OCI-LY1 (cell line): ENCODE measurements around the gene CCNYL1.

ENCODE experiments used
- CTCF ChIP-seq: fragments of 200-600 bp; sonication (generic), shearing (Covaris generic); IDR thresholded peaks from 2 replicates; pipeline ENCODE4 v1.5.1; 2017; ENCODE audit warnings: mild to moderate bottlenecking, antibody characterized with exemption, low read length, moderate library complexity, mixed read lengths
- EZH2 ChIP-seq: fragments of 200-600 bp; sonication (generic), shearing (Covaris generic); IDR thresholded peaks from 2 replicates; pipeline ENCODE4 v1.8.0; 2017; ENCODE audit warnings: borderline replicate concordance, mixed run types, mild to moderate bottlenecking, antibody characterized with exemption, low read length, moderate library complexity, mixed read lengths

GRCh38 chr2:207695293-207695692 is 16.1 kb upstream of the CCNYL1 start:
- no peak for TF ChIP-seq CTCF
- no peak for TF ChIP-seq EZH2
